HepG2 (cell line): Measurements from ENCODE around the gene AP5B1.

Source experiments
- CHD2 ChIP-seq: IDR thresholded peaks from 2 replicates; pipeline ENCODE4 v1.6.1; 2011; ENCODE audit warnings: low read depth, low read length, improper control_type of control experiment
- CTCF ChIP-seq: sonication (generic); formaldehyde crosslinking; IDR thresholded peaks from 2 replicates; pipeline ENCODE4 v1.5.0; 2020; ENCODE audit warnings: mild to moderate bottlenecking, missing genetic modification reagents, moderate library complexity
- FOXM1 ChIP-seq: sonication (generic); formaldehyde crosslinking; IDR thresholded peaks from 2 replicates; pipeline ENCODE4 v1.5.0; 2020; ENCODE audit warnings: missing genetic modification reagents
- POLR2A ChIP-seq, 2 experiments: IDR thresholded peaks; 2 replicates each; pipeline ENCODE4 v1.6.1; 2011; ENCODE audit warnings: low read depth in 2 of 2, low read length in 2 of 2, mild to moderate bottlenecking in 1 of 2, moderate library complexity in 1 of 2; ENCODE audit not compliant: insufficient read depth in 1 of 2

GRCh38 chr11:65787649-65788622 is 7.2 kb upstream of the AP5B1 start:
- TF ChIP-seq CHD2: no peak
- no peak for TF ChIP-seq POLR2A (IDR thresholded peaks at IDR 0.05; ENCODE audit: insufficient read depth in 1 of 2, low read depth in 2 of 2, low read length in 2 of 2)
- no peak for TF ChIP-seq FOXM1
- TF ChIP-seq CTCF (CRISPR knock-in tag): no peak
